D721Med (cell line): ENCODE results near the gene ZNF579.

Experiments used
- DNase-seq: peaks from one replicate; pipeline ENCODE4 v3.0.0; 2011; ENCODE audit warnings: low spot score; ENCODE audit not compliant: insufficient read length
- FAIRE-seq: peaks from 2 replicates; lab custom pipeline; 2011; peaks lifted over from hg19 to GRCh38; lab: Jason Lieb, UNC
- CTCF ChIP-seq: IDR thresholded peaks from 2 replicates; pipeline ENCODE4 v1.5.1; 2012; ENCODE audit warnings: mild to moderate bottlenecking, control low read depth; ENCODE audit not compliant: insufficient read depth; ENCODE audit errors: missing control alignments

ZNF579 gene

DNA sequence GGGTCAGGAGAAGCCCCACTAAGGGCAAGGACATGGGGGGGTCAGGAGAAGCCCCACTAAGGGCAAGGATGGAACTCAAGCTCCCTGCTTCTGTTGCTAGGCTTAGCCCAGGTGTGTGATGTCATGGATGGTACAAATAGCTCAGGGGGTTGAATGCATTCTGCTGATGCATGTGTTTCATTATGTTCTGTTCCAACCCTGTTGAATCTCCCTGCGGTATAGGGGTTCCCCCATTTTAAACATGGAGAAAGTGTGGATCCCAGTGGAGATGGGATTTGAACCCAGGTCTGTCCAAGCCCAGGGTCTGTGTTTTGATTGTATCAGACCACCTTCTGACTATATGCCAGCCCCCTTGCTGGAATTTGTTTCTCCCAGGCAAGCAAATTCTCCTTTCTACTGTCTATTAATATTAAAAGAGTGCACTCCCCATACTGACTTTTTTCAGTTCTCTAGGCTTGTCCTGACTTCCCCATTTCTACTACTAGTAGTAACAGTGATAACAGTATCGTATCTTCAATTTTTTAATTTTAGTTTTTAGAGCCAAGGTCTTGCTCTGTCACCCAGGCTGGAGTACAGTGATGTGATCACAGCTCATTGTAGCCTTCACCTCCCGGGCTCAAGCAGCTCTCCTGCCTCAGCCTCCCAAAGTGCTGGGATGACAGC, 31.5 kb upstream of the ZNF579 start:
- FAIRE-seq: no peak
- DNase-seq: no peak
- TF ChIP-seq CTCF: no peak

- TF ChIP-seq CTCF: no peak
- no peak for FAIRE-seq
- DNase-seq: no peak
Measured at GRCh38 chr19:55611300-55611982, 30.8 kb upstream of the ZNF579 start.

- DNase-seq (no peak), FAIRE-seq (no peak)
- TF ChIP-seq CTCF: no peak
Measured at GRCh38 chr19:55609326-55609725, 28.7 kb upstream of the ZNF579 start.

GRCh38 chr19:55606817-55607216, 26.2 kb upstream of the ZNF579 start:
- no peak for TF ChIP-seq CTCF
- no peak for DNase-seq
- FAIRE-seq: no peak

DNA sequence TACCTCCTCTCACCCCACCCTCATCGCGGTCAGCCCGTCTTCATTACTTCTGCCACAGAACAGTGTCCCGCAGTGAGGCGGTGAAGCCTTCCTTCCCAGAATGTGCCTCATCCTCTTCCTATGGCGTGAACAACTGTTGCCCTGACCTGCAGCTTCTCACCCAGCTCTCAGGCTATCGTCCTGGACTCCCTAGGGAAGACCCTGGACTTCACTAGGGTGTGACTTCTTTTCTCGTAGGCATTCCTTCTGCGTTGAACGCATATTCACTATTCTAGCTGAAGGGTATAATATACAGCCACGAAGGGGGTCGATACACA, 25.8 kb upstream of the ZNF579 start:
- DNase-seq (no peak), FAIRE-seq (no peak)
- TF ChIP-seq CTCF: no peak

DNA sequence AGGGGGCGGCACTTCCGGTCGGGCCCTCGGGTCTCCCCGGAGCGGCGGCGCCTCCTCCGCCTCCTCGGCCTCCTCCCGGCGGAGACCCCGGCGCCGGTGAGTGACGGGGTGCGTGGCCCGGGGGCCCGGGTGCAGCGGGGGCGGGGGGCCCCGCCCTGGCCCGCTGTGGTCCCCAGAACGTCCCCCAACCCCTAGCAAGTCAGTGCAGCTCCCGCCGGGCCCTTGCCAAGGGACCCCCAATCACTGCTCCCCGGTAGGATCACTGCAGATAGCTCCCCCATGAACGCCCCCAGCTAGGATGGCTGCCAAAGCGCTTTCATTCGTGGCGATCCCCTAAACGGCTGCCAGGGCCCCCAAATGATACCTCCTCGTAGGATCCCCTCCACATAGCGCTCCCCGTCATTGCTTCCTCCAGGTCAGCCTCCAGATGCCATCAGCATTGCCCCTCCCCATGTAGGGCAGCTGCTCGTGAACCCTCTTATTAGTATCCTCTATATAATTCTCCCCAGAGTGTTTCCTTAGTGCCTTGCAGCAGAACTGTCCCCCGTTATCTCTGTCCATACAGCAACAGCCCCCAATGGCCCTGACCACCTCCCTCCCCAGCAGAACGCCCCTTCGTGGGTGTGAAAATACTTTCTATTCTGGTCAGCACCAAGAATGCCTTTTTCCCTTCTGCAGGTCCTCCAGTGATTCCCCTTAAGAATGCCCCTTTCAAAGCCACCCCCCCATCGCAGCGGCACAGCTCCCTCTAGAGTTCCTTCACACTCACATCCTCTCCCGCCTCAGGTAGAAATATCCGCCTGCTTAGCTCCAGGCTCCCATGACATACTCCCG, 25.2 kb upstream of the ZNF579 start, which contains the start of gene ZNF865:
ZNF865 (plus strand) TSS at position 11 of the 834 bp plus-strand sequence. CDS start 7,972 bp downstream, outside the sequence.
- FAIRE-seq: no peak
- TF ChIP-seq CTCF: peak; percentile 82
- no peak for DNase-seq
